Small intestine (tissue), 7 donors: ENCODE results near the gene ZBTB42. TPM values are rescaled to one million over a fixed set of nuclear protein-coding genes. Genes with fewer than 3 reads are reported as not detected.

Experiments used
- DNase-seq, 2 donors: peaks; one replicate each; pipeline versions ENCODE4 v3.0.0 to v3.0.0-alpha.2; 2013
- FAIRE-seq: peaks from 2 replicates; lab custom pipeline; 2012; peaks lifted over from hg19 to GRCh38; lab: Jason Lieb, UNC
- H3K27ac ChIP-seq, 3 donors: one replicate each; pipeline ENCODE4 v1.5.1; 2013; ENCODE audit warnings: low read length in 2 of 3, mild to moderate bottlenecking in 2 of 3, control low read depth in 1 of 3, inconsistent platforms in 1 of 3, low read depth in 1 of 3, moderate library complexity in 1 of 3
- H3K27me3 ChIP-seq, 3 donors: one replicate each; pipeline ENCODE4 v1.6.1; 2013; ENCODE audit warnings: low read length in 3 of 3, inconsistent platforms in 1 of 3; ENCODE audit not compliant: control insufficient read depth in 3 of 3, insufficient read depth in 3 of 3
- H3K36me3 ChIP-seq, 3 donors: one replicate each; pipeline ENCODE4 v1.6.1; 2013; ENCODE audit warnings: low read length in 3 of 3, inconsistent platforms in 1 of 3, low read depth in 1 of 3, mild to moderate bottlenecking in 1 of 3, moderate library complexity in 1 of 3; ENCODE audit not compliant: control insufficient read depth in 3 of 3, insufficient read depth in 2 of 3
- H3K4me1 ChIP-seq, 3 donors: one replicate each; pipeline ENCODE4 v1.6.1; 2013; ENCODE audit warnings: low read length in 2 of 3, inconsistent platforms in 1 of 3, low read depth in 1 of 3, mild to moderate bottlenecking in 1 of 3, moderate library complexity in 1 of 3; ENCODE audit not compliant: control insufficient read depth in 3 of 3, insufficient read depth in 2 of 3
- H3K4me3 ChIP-seq, 3 donors: one replicate each; pipeline ENCODE4 v1.5.1; 2013; ENCODE audit warnings: low read length in 3 of 3, control low read depth in 1 of 3, inconsistent platforms in 1 of 3, low read depth in 1 of 3, mild to moderate bottlenecking in 1 of 3, moderate library complexity in 1 of 3
- H3K9me3 ChIP-seq, 2 donors: one replicate each; pipeline ENCODE4 v1.6.1; 2013; ENCODE audit warnings: low read depth in 1 of 2, low read length in 1 of 2; ENCODE audit not compliant: control insufficient read depth in 2 of 2, insufficient read depth in 1 of 2
- WGBS, 3 donors: extraction: QIAGEN DNeasy Blood & Tissue Kit; methylation state at CpG; one replicate each; pipeline ENCODE4 v1.1.7; 2013; 5-methylcytosine and 5-hydroxymethylcytosine counted together
- polyA plus RNA-seq, 4 donors: library from polyadenylated mRNA; stranded (reverse) in 3 of 4; unstranded in 1 of 4; fragments of 200-250 nt in 3 of 4; fragments of 120-200 nt in 1 of 4; gene quantifications; one replicate each; pipeline versions ENCODE4 v1.2.1 to v1.2.3, GENCODE V29; 2013
- donor health status: healthy with polysubstance abuse.
- donor health status: control.
- donor health status: control.
- donor health status: Bipolar disorder and iron deficiency.
- donor health status: healthy.

The ZBTB42 gene
- polyA plus RNA-seq, 4 donors: 2.7 to 6.6 (median 5.4) TPM

GRCh38 chr14:104841730-104842129 is 40.8 kb downstream of the ZBTB42 start:
- no peak for FAIRE-seq
- H3K4me3 ChIP-seq: no peak overlapping the region
- WGBS, 3 donors: 66 to 90% (median 71%) methylated on average over 1 of the region's 1 CpG
- H3K27ac ChIP-seq: no peak overlapping the region
- H3K4me1 ChIP-seq: peaks cover 0 to 7% (median 0%) of the 10 kb centered on the region in 3 donors
- no peak for DNase-seq
- H3K9me3 ChIP-seq: no peaks in the 10 kb centered on the region
- no peaks in the 10 kb centered on the region for H3K36me3 ChIP-seq
- peaks cover 0 to 49% (median 21%) of the 10 kb centered on the region in 3 donors for H3K27me3 ChIP-seq

DNA sequence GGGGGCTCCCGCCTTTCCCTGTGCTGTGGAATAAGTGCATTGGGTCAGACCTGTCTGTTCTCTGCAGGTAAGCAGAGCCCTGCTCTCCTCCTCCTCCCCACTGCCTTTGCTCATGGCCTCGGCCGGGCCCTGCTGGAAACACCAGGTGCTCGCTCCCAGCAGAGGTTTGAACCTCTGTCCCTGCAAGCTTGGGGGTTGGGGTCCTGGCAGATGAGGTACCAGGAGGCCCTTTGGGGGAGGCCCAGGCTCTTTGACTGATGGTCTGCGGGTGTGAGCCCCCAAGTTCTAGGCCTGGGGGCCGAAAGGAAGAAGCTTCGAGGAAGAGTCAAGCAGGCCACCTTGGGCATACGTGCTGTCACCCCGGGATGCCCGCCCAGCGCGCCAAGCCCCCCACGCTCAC is 42.1 kb downstream of the ZBTB42 start:
- H3K36me3 ChIP-seq: no peaks in the 10 kb centered on the region
- H3K27ac ChIP-seq: no peak overlapping the region
- DNase-seq: no peak
- FAIRE-seq: no peak
- no peaks in the 10 kb centered on the region for H3K9me3 ChIP-seq
- WGBS, 3 donors: 41 to 62% (median 47%) methylated on average over 8 to 13 of the region's 13 CpGs
- H3K27me3 ChIP-seq: peaks cover 0 to 50% (median 21%) of the 10 kb centered on the region in 3 donors
- no peak overlapping the region for H3K4me3 ChIP-seq
- peaks cover 0 to 7% (median 0%) of the 10 kb centered on the region in 3 donors for H3K4me1 ChIP-seq

- H3K27ac ChIP-seq: no peak overlapping the region
- H3K4me1 ChIP-seq: peaks cover 0 to 7% (median 0%) of the 10 kb centered on the region in 3 donors
- WGBS, 3 donors: 1 to 6% (median 2%) methylated on average over 62 to 69 of the region's 69 CpGs
- no peaks in the 10 kb centered on the region for H3K36me3 ChIP-seq
- H3K9me3 ChIP-seq: no peaks in the 10 kb centered on the region
- no peak for FAIRE-seq
- H3K4me3 ChIP-seq: no peak overlapping the region
- peak in 1 of 2 donors; percentile 34 for DNase-seq
- peaks cover 0 to 50% (median 21%) of the 10 kb centered on the region in 3 donors for H3K27me3 ChIP-seq
Observed at GRCh38 chr14:104843442-104844305, 42.8 kb downstream of the ZBTB42 start.

DNA sequence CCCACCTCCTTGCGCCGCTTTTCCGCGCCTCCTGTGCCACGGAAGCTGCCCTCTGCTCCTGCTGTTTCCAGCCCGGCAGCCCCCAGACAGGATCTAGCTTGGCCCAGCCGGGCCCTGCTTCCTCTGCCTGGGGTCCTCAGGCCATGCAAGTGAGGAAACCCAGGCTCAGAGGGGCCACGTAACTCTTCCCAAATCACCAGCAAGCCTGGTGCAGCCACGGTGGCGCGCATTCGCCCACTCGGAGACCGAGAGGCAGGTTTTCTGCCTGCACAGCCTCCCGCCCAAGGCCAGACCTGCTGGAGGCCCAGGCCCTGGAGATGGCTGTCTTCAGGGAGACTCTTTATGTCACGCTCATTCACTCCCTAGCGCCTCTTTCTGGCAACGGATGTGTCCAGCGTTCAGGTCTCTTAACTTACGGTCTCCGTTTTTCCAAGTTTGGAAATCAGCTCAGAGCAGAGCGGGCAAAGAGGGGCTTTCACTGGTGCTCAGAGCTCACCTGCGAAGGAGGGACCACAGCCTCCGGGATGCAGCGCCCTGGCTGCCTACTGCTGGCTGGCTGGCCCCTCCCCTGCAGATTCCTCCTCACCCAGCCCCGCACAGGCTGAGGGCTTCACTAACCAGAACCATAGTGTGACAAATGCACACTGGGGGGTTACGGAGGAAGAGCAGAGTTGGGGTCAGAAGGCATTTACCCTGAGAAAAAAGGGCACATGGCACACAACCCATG is 43.6 kb downstream of the ZBTB42 start:
- FAIRE-seq (no peak), DNase-seq (no peak)
- Histone ChIP-seq H3K27ac (no peak overlapping the region), H3K36me3 (no peaks in the 10 kb centered on the region), H3K27me3 (peaks cover 0 to 51% (median 21%) of the 10 kb centered on the region in 3 donors), H3K4me1 (peaks cover 0 to 7% (median 0%) of the 10 kb centered on the region in 3 donors), H3K9me3 (no peaks in the 10 kb centered on the region), H3K4me3 (no peak overlapping the region)
- 11 to 15% (median 11%) methylated on average over 27 of the region's 27 CpGs for WGBS, 3 donors

DNA sequence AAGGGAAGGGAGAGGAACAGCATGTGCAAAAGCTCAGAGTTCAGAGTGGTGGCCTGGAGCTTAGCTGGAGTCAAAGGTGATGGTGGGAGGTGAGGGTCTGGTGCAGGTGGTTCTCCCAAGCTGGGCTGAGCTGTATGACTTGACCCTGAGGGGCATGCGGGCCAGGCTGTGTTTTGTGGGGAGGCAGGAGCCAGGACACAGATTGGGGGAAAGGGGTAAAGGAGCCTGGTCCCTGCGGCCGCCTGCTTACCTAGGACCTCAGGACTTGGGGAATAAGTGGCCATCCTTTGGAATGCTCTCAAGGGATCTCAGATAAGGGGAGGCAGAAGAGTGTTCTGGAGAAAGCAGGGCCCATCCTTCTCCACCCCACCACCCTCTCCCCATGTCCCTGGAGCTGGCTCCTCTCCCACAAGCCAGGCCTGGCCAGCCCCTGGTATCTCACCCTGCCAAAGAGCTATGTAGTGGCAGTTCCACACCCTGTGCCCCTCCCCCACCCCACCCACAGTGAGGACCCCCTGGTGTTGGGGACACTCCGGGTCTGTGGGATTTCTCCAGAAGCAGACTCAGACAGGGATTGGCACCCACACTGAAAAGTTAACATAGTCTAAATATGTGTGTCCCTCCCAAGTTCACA is 44.2 kb downstream of the ZBTB42 start:
- Histone ChIP-seq H3K9me3 (no peaks in the 10 kb centered on the region), H3K4me1 (peaks cover 0 to 7% (median 0%) of the 10 kb centered on the region in 3 donors), H3K4me3 (no peak overlapping the region), H3K27ac (no peak overlapping the region), H3K27me3 (peaks cover 0 to 53% (median 21%) of the 10 kb centered on the region in 3 donors), H3K36me3 (no peaks in the 10 kb centered on the region)
- DNase-seq (no peak), FAIRE-seq (no peak)
- WGBS, 3 donors: 84 to 95% (median 89%) methylated on average over 4 of the region's 4 CpGs

GRCh38 chr14:104845834-104846441 is 45.0 kb downstream of the ZBTB42 start:
- Histone ChIP-seq H3K36me3 (no peaks in the 10 kb centered on the region), H3K27me3 (peaks cover 0 to 56% (median 21%) of the 10 kb centered on the region in 3 donors), H3K4me3 (no peak overlapping the region), H3K4me1 (peaks cover 0 to 7% (median 0%) of the 10 kb centered on the region in 3 donors), H3K9me3 (no peaks in the 10 kb centered on the region), H3K27ac (no peak overlapping the region)
- WGBS, 3 donors: 76 to 88% (median 80%) methylated on average over 3 of the region's 3 CpGs
- DNase-seq: no peak
- FAIRE-seq: no peak

- no peak overlapping the region for H3K27ac ChIP-seq
- no peak overlapping the region for H3K4me3 ChIP-seq
- FAIRE-seq (no peak), DNase-seq (no peak)
- no peaks in the 10 kb centered on the region for H3K36me3 ChIP-seq
- H3K27me3 ChIP-seq: peaks cover 0 to 11% (median 0%) of the 10 kb centered on the region in 3 donors
- H3K9me3 ChIP-seq: no peaks in the 10 kb centered on the region
- 50 to 57% (median 55%) methylated on average over 8 of the region's 8 CpGs for WGBS, 3 donors
- no peaks in the 10 kb centered on the region for H3K4me1 ChIP-seq
Observed at GRCh38 chr14:104852280-104852663, 51.4 kb downstream of the ZBTB42 start.
